Stimulated activated CD8-positive, alpha-beta memory T cell treated with anti-CD3 and anti-CD28 coated beads, Interleukin-15, amount 100 ng/mL, for 1 hour (primary cell): ENCODE results near the gene PLAC8L1.

ENCODE experiments used
- DNase-seq: peaks from one replicate; pipeline ENCODE4 v3.0.0-alpha.2; 2020; ENCODE audit warnings: low read depth

Gene PLAC8L1

GRCh38 chr5:146042628-146043279 is 62.6 kb downstream of the PLAC8L1 start:
- no peak for DNase-seq

DNA sequence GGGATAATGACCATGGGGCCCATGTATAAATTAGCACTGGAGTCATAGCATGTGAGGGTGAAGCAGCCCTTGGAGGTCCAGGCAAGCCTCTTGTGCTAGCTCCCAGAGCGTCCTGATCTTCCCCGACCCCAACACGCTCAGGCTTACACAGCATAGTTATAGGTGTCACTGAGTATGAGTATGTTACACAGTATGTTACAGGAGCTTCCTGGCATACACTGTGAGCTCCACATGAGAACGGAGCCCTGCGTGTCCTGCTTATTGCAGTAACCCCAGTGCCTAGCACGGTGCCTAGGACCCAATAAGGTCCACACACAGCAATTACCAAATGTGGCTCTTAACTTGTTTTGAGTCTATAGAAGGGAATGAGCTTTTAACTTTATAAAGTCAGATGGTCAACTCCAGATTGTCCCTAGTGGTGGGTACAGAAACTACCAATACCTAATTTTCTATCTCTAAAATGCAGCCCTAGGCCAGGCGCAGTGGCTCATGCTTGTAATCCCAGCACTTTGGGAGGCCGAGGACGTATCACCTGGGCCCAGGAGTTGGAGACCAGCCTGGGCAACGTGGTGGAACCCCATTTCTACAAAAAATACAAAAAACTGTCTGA is 64.1 kb downstream of the PLAC8L1 start:
- DNase-seq = no peak

DNA sequence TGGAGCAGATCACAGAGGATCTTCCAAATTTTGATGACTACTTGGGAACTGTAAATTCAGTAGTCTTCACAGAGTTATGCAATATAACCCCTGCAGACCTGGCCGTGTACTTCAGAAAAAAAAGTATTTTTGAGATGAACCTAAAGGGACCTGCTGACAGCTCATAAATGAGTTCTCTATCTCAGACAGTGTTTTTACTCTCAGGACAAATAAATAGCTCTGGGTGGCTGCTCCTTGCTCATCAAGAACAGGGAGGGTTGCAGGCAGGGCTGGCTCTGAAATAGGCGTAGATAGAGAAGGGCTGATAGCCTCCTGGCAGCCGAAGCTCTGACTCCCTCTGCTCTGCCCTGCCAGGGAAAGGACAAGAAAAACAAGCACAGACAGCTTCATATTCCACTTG is 64.8 kb downstream of the PLAC8L1 start:
- DNase-seq = no peak

DNA sequence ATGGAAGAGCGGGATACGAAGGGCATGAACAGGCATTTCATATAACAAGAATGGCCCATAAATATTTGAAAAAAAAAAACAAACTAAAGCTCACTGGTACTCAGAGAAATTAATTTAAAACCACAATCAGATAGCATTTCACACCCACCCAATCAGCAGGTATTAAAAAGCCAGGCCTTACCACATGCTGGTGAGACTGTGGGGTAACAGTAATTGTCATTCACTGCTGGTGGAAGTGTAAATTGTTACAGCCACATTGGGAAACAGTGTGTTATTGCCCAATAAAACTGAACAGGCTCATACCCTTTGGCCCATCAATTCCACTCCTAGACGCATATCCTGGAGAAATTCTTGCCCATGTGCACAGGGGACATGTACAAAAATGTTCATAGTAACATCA is 66.0 kb downstream of the PLAC8L1 start:
- no peak for DNase-seq

GRCh38 chr5:146034605-146035004 is 70.8 kb downstream of the PLAC8L1 start:
- no peak for DNase-seq
